Keratinocyte (primary cell): ENCODE results near the gene GSTM5. TPM values are rescaled to one million over a fixed set of nuclear protein-coding genes. Genes with fewer than 3 reads are reported as not detected.

Experiments
- DNase-seq: peaks from one replicate; pipeline ENCODE4 v3.0.0-alpha.2; 2011; ENCODE audit warnings: low read depth, missing footprints, low spot score
- FAIRE-seq: peaks from 2 replicates; lab custom pipeline; 2011; peaks lifted over from hg19 to GRCh38; lab: Jason Lieb, UNC
- H2AFZ ChIP-seq: 2 replicates; pipeline ENCODE4 v1.6.0; 2012; ENCODE audit warnings: low read length, control low read depth, inconsistent platforms; ENCODE audit not compliant: control insufficient read depth
- H3K27ac ChIP-seq: 2 replicates; pipeline ENCODE4 v1.5.1; 2011; ENCODE audit warnings: low read length; ENCODE audit not compliant: control insufficient read depth, insufficient read depth
- H3K27me3 ChIP-seq: 3 replicates; pipeline ENCODE4 v1.6.0; 2011; ENCODE audit warnings: low read length; ENCODE audit not compliant: control insufficient read depth, insufficient read depth; ENCODE audit errors: extremely low read depth
- H3K36me3 ChIP-seq, 2 experiments: 2 replicates in 1 of 2; 3 replicates in 1 of 2; pipeline ENCODE4 v1.5.1; 2011; ENCODE audit warnings: low read length in 2 of 2, mild to moderate bottlenecking in 1 of 2; ENCODE audit not compliant: control insufficient read depth in 2 of 2, insufficient read depth in 2 of 2; ENCODE audit errors: extremely low read depth in 1 of 2
- H3K4me1 ChIP-seq: 3 replicates; pipeline ENCODE4 v1.5.1; 2011; ENCODE audit warnings: low read length; ENCODE audit not compliant: control insufficient read depth, insufficient read depth; ENCODE audit errors: extremely low read depth
- H3K4me2 ChIP-seq: 3 replicates; pipeline ENCODE4 v1.6.0; 2011; ENCODE audit warnings: low read depth, low read length; ENCODE audit not compliant: control insufficient read depth, insufficient read depth; ENCODE audit errors: extremely low read depth
- H3K4me3 ChIP-seq, 3 experiments: fragments of 200-600 bp in 1 of 3; sonication (generic) in 1 of 3; 2 replicates in 2 of 3; 3 replicates in 1 of 3; pipeline ENCODE4 v1.5.1; 2011 to 2016; ENCODE audit warnings: low read length in 3 of 3, mild to moderate bottlenecking in 3 of 3, control low read depth in 2 of 3, inconsistent platforms in 1 of 3, low read depth in 1 of 3, mixed read lengths in 1 of 3, mixed run types in 1 of 3, moderate library complexity in 1 of 3; ENCODE audit not compliant: control insufficient read depth in 2 of 3, insufficient read depth in 2 of 3; ENCODE audit errors: extremely low read depth in 1 of 3
- H3K79me2 ChIP-seq: 2 replicates; pipeline ENCODE4 v1.6.0; 2012; ENCODE audit warnings: low read length; ENCODE audit not compliant: control insufficient read depth, insufficient read depth
- H3K9ac ChIP-seq: 3 replicates; pipeline ENCODE4 v1.6.0; 2011; ENCODE audit warnings: low read length; ENCODE audit not compliant: control insufficient read depth, insufficient read depth; ENCODE audit errors: extremely low read depth
- H3K9me1 ChIP-seq: 3 replicates; pipeline ENCODE4 v1.6.0; 2011; ENCODE audit warnings: low read length; ENCODE audit not compliant: control insufficient read depth, insufficient read depth; ENCODE audit errors: extremely low read depth
- H3K9me3 ChIP-seq: 2 replicates; pipeline ENCODE4 v1.5.1; 2012; ENCODE audit warnings: low read depth, low read length; ENCODE audit not compliant: control insufficient read depth
- H4K20me1 ChIP-seq: 3 replicates; pipeline ENCODE4 v1.6.0; 2011; ENCODE audit warnings: low read length; ENCODE audit not compliant: control insufficient read depth, insufficient read depth; ENCODE audit errors: extremely low read depth
- EZH2 ChIP-seq: IDR thresholded peaks from one replicate; pipeline ENCODE4 v1.6.1; 2012; ENCODE audit warnings: inconsistent platforms, mild to moderate bottlenecking, low read length, moderate library complexity
- dilution Hi-C: fragments of 300-500 bp; cut with MboI; formaldehyde crosslinking; loops from one replicate; pipeline ENCODE4 v1.7.0; 2020; ENCODE audit warnings: low sequenced_read_pairs; ENCODE audit not compliant: extremely low pct_ligation_motif_present
- polyA plus RNA-seq, 5 experiments: library from polyadenylated mRNA; depleted of rRNA in 3 of 5; stranded (reverse) in 3 of 5; stranded (forward) in 1 of 5; unstranded in 1 of 5; fragments of >200 nt; gene quantifications; 1 replicate in 1 of 5; 2 replicates in 3 of 5; 3 replicates in 1 of 5; pipeline versions ENCODE4 v1.2.1 to v1.2.3, GENCODE V29; 2011 to 2012; ENCODE audit warnings: missing spikeins in 2 of 5, low read depth in 1 of 5, low replicate concordance in 1 of 5
- TF ChIP-seq, protein P1 (sequence below), 3 experiments: IDR thresholded peaks in 1 of 3; conservative IDR thresholded peaks in 1 of 3; optimal IDR thresholded peaks in 1 of 3; 2 replicates in 2 of 3; 3 replicates in 1 of 3; pipeline versions ENCODE3 to v1.5.1; 2011; ENCODE audit warnings: low read length in 3 of 3, mild to moderate bottlenecking in 3 of 3, moderate library complexity in 2 of 3, control low read depth in 1 of 3, inconsistent platforms in 1 of 3; ENCODE audit not compliant: insufficient read depth in 2 of 3; ENCODE audit errors: extremely low read depth in 1 of 3

GSTM5 gene
- polyA plus RNA-seq, 1 donor (not counting 4 experiments of a cell fraction or from before 2014, with no cell fraction given), result not detected

- Histone ChIP-seq H3K27ac (no peak overlapping the region), H3K9me1 (no peaks in the 10 kb centered on the region), H3K36me3 (no peaks in the 10 kb centered on the region), H3K4me1 (peaks cover 36% of the 10 kb centered on the region), H3K9ac (no peak overlapping the region), H3K9me3 (no peaks in the 10 kb centered on the region), H3K4me2 (no peak overlapping the region), H3K79me2 (no peaks in the 10 kb centered on the region), H3K4me3 (no peak overlapping the region), H4K20me1 (no peaks in the 10 kb centered on the region), H3K27me3 (no peaks in the 10 kb centered on the region), H2AFZ (no peak overlapping the region)
- FAIRE-seq, result no peak
- no peak for TF ChIP-seq EZH2
- TF ChIP-seq, protein P1, sequence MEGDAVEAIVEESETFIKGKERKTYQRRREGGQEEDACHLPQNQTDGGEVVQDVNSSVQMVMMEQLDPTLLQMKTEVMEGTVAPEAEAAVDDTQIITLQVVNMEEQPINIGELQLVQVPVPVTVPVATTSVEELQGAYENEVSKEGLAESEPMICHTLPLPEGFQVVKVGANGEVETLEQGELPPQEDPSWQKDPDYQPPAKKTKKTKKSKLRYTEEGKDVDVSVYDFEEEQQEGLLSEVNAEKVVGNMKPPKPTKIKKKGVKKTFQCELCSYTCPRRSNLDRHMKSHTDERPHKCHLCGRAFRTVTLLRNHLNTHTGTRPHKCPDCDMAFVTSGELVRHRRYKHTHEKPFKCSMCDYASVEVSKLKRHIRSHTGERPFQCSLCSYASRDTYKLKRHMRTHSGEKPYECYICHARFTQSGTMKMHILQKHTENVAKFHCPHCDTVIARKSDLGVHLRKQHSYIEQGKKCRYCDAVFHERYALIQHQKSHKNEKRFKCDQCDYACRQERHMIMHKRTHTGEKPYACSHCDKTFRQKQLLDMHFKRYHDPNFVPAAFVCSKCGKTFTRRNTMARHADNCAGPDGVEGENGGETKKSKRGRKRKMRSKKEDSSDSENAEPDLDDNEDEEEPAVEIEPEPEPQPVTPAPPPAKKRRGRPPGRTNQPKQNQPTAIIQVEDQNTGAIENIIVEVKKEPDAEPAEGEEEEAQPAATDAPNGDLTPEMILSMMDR (optimal IDR thresholded peaks at IDR 0.05 in 1 of 3, IDR thresholded peaks at IDR 0.05 in 1 of 3, conservative IDR thresholded peaks at IDR 0.05 in 1 of 3; ENCODE audit: extremely low read depth in 1 of 3, insufficient read depth in 2 of 3, low read length in 3 of 3), result no peak
- no peak for DNase-seq
- dilution Hi-C loops, result no loop called here
Observed at GRCh38 chr1:109721042-109721441, 9.0 kb downstream of the GSTM5 start.

DNA sequence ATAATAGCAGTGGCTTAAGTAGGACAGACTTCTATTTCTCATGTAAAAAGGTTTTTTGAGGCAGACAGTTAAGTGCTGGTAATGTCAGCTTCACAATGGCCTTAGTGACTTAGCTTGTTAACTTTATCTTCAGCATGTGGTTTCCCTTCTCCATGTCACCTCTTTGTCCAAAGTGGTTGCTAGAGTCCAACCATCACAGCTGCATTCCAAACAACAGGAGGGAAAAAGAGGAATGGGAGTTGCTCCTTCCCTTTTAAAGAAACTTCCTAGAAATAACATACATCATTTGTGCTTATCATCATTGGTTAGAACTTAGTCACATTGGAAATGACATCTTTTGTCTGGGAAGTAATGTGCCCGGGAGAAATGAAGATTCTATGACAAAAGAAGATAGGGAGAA, 9.9 kb downstream of the GSTM5 start:
- H3K27ac ChIP-seq, result no peak overlapping the region
- no peak overlapping the region for H3K9ac ChIP-seq
- FAIRE-seq (no peak), DNase-seq (no peak)
- H3K4me3 ChIP-seq, result no peak overlapping the region
- H3K79me2 ChIP-seq, result no peaks in the 10 kb centered on the region
- H3K9me1 ChIP-seq, result no peaks in the 10 kb centered on the region
- TF ChIP-seq EZH2, result no peak
- peaks cover 29% of the 10 kb centered on the region for H3K4me1 ChIP-seq
- no peaks in the 10 kb centered on the region for H3K27me3 ChIP-seq
- no peak overlapping the region for H3K4me2 ChIP-seq
- dilution Hi-C loops, result no loop called here
- H2AFZ ChIP-seq, result no peak overlapping the region
- H3K36me3 ChIP-seq, result no peaks in the 10 kb centered on the region
- H4K20me1 ChIP-seq, result no peaks in the 10 kb centered on the region
- H3K9me3 ChIP-seq, result no peaks in the 10 kb centered on the region
